ENCODE results near the gene PDIA4.

DNA sequence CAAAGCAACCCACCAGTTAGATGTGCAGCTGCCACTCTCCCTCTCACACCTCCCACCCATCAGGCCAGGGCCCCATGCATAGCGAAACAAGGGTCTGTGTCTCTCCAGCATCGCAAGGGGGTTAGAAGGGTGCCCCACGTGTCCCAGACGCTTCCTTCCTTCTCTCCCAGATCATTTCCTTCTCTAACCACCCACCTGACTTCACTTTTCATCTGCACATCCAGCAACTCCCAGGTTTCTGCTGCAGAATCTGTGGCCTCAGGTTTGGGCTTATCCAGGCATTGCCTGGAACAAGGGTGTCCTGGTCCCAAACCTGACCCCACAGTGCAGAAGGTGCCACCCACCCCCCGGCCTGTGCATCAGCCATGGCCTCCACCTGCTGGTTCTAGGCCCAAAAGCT lies 14.4 kb downstream of the PDIA4 start:
- TF ChIP-seq GATA3 (IDR thresholded peaks at IDR 0.05; ENCODE audit: low read depth, low read length) (no peak), GATA2 (IDR thresholded peaks at IDR 0.05; ENCODE audit: low read depth, low read length) (no peak)

Measured in SH-SY5Y (cell line).